ENCODE results near the gene TSEN2.

Gene TSEN2

GRCh38 chr3:12508291-12508700 is 24.0 kb downstream of the TSEN2 start:
- peak overlapping the region in 1 of 2 donors; percentile 3 for H3K4me3 ChIP-seq
- peak; percentile 40 to 70 for DNase-seq
- no peaks in the 10 kb centered on the region for H3K27me3 ChIP-seq
- peaks cover 7 to 50% (median 13%) of the 10 kb centered on the region in 3 donors for H3K36me3 ChIP-seq
- peak overlapping the region; percentile 63 to 75 for H3K27ac ChIP-seq
- intact Hi-C loops (cut with DNase I; ENCODE audit: low total_unique reads), result no loop called here
- H3K9me3 ChIP-seq, result no peaks in the 10 kb centered on the region
- H3K4me1 ChIP-seq, result peaks cover 0 to 26% (median 11%) of the 10 kb centered on the region in 4 donors
- TF ChIP-seq CTCF (IDR thresholded peaks at IDR 0.05), result no peak

GRCh38 chr3:12509466-12509865 is 25.2 kb downstream of the TSEN2 start:
- H3K27ac ChIP-seq, result peak overlapping the region; percentile 63 to 75

GRCh38 chr3:12512534-12513118 is 28.3 kb downstream of the TSEN2 start:
- peaks cover 0 to 16% (median 9%) of the 10 kb centered on the region in 3 donors for H3K36me3 ChIP-seq
- intact Hi-C loops (cut with DNase I; ENCODE audit: low total_unique reads), result no loop called here
- no peak for TF ChIP-seq CTCF (IDR thresholded peaks at IDR 0.05)
- no peak overlapping the region for H3K27ac ChIP-seq
- no peaks in the 10 kb centered on the region for H3K9me3 ChIP-seq
- peaks cover 0 to 22% (median 9%) of the 10 kb centered on the region in 4 donors for H3K4me1 ChIP-seq
- H3K27me3 ChIP-seq, result no peaks in the 10 kb centered on the region
- no peak for DNase-seq
- H3K4me3 ChIP-seq, result no peak overlapping the region

More at GRCh38 chr3:12509466-12509865, 25.2 kb downstream of the TSEN2 start:
- H3K4me1 ChIP-seq, result peaks cover 0 to 26% (median 11%) of the 10 kb centered on the region in 4 donors
- intact Hi-C loops (cut with DNase I; ENCODE audit: low total_unique reads), result no loop called here
- peaks cover 0 to 41% (median 1%) of the 10 kb centered on the region in 3 donors for H3K36me3 ChIP-seq
- no peak for TF ChIP-seq CTCF (IDR thresholded peaks at IDR 0.05)
- H3K4me3 ChIP-seq, result no peak overlapping the region
- H3K9me3 ChIP-seq, result no peaks in the 10 kb centered on the region
- no peaks in the 10 kb centered on the region for H3K27me3 ChIP-seq
- DNase-seq, result no peak

- Histone ChIP-seq H3K27ac (no peak overlapping the region), H3K4me3 (no peak overlapping the region), H3K36me3 (peaks cover 0 to 16% (median 9%) of the 10 kb centered on the region in 3 donors), H3K27me3 (no peaks in the 10 kb centered on the region), H3K4me1 (peaks cover 0 to 9% (median 4%) of the 10 kb centered on the region in 4 donors), H3K9me3 (no peaks in the 10 kb centered on the region)
- intact Hi-C loops (cut with DNase I; ENCODE audit: low total_unique reads), result no loop called here
- TF ChIP-seq CTCF (IDR thresholded peaks at IDR 0.05), result no peak
- DNase-seq, result no peak
Measured at GRCh38 chr3:12513694-12514446, 29.6 kb downstream of the TSEN2 start.

- no peaks in the 10 kb centered on the region for H3K9me3 ChIP-seq
- H3K4me1 ChIP-seq, result no peaks in the 10 kb centered on the region
- no peak overlapping the region for H3K27ac ChIP-seq
- no peaks in the 10 kb centered on the region for H3K27me3 ChIP-seq
- no peak overlapping the region for H3K4me3 ChIP-seq
- intact Hi-C loops (cut with DNase I; ENCODE audit: low total_unique reads), result no loop called here
- DNase-seq, result no peak
- no peak for TF ChIP-seq CTCF (IDR thresholded peaks at IDR 0.05)
- peaks cover 0 to 33% (median 23%) of the 10 kb centered on the region in 3 donors for H3K36me3 ChIP-seq
Measured at GRCh38 chr3:12515631-12516030, 31.4 kb downstream of the TSEN2 start.

Data from tibial artery (tissue), 4 donors.